ENCODE results near the gene MAP9.
A peak's percentile ranks its signal among the peaks of the same experiment; 100 is the strongest.
"Not testable (repeated sequence)": the region's sequence is repeated elsewhere in the genome, so short reads cannot be mapped to it uniquely, and the experiment has no call there.

The MAP9 gene

GRCh38 chr4:155322782-155323181 lies 54.0 kb downstream of the MAP9 start:
- no peak for TF ChIP-seq CTCF (IDR thresholded peaks at IDR 0.05; ENCODE audit: insufficient read depth, low read depth, low read length, missing control alignments)
- no peak for DNase-seq (ENCODE audit: low read depth)

GRCh38 chr4:155321006-155321405 lies 55.8 kb downstream of the MAP9 start:
- DNase-seq (ENCODE audit: low read depth): no peak
- no peak overlapping the region for H3K4me3 ChIP-seq (ENCODE audit: low read length)
- TF ChIP-seq CTCF (IDR thresholded peaks at IDR 0.05; ENCODE audit: insufficient read depth, low read depth, low read length, missing control alignments): no peak

More at GRCh38 chr4:155322782-155323181, 54.0 kb downstream of the MAP9 start:
- no peak overlapping the region for H3K4me3 ChIP-seq (ENCODE audit: low read length)

GRCh38 chr4:155319516-155319915 lies 57.2 kb downstream of the MAP9 start:
- DNase-seq (ENCODE audit: low read depth): no peak
- TF ChIP-seq CTCF (IDR thresholded peaks at IDR 0.05; ENCODE audit: insufficient read depth, low read depth, low read length, missing control alignments): no peak
- no peak overlapping the region for H3K4me3 ChIP-seq (ENCODE audit: low read length)

- peak; percentile 43 for DNase-seq (ENCODE audit: low read depth)
- not testable (repeated sequence) for H3K4me3 ChIP-seq (ENCODE audit: low read length)
Measured at GRCh38 chr4:155312027-155312426, 64.7 kb downstream of the MAP9 start.

GRCh38 chr4:155307731-155308277 lies 69.0 kb downstream of the MAP9 start:
- no peak overlapping the region for H3K4me3 ChIP-seq (ENCODE audit: low read length)
- no peak for TF ChIP-seq CTCF (IDR thresholded peaks at IDR 0.05; ENCODE audit: insufficient read depth, low read depth, low read length, missing control alignments)
- no peak for DNase-seq (ENCODE audit: low read depth)

- TF ChIP-seq CTCF (IDR thresholded peaks at IDR 0.05; ENCODE audit: insufficient read depth, low read depth, low read length, missing control alignments): no peak
- no peak overlapping the region for H3K4me3 ChIP-seq (ENCODE audit: low read length)
- no peak for DNase-seq (ENCODE audit: low read depth)
Measured at GRCh38 chr4:155305619-155306018, 71.1 kb downstream of the MAP9 start.

GRCh38 chr4:155304375-155304774 lies 72.4 kb downstream of the MAP9 start:
- peak; percentile 74 for DNase-seq (ENCODE audit: low read depth)
- H3K4me3 ChIP-seq (ENCODE audit: low read length): no peak overlapping the region
- TF ChIP-seq CTCF (IDR thresholded peaks at IDR 0.05; ENCODE audit: insufficient read depth, low read depth, low read length, missing control alignments): no peak
